ENCODE data around the gene SLC25A38.

GRCh38 chr3:39362192-39362591 lies 21.0 kb upstream of the SLC25A38 start:
- TF ChIP-seq ZNF274 (IDR thresholded peaks at IDR 0.05; ENCODE audit: low read depth, low read length), result no peak
- TF ChIP-seq YY1 (IDR thresholded peaks at IDR 0.05; ENCODE audit: insufficient read depth, insufficient read length), result no peak
- no peak for TF ChIP-seq SUZ12 (IDR thresholded peaks at IDR 0.05; ENCODE audit: extremely low read depth, insufficient read depth, insufficient read length)
